GM12892 (cell line): ENCODE measurements around the gene SEMA6B. TPM values are rescaled to one million over a fixed set of nuclear protein-coding genes. Genes with fewer than 3 reads are reported as not detected.

Experiments used
- DNase-seq: peaks from one replicate; pipeline ENCODE4 v3.0.0; 2011; ENCODE audit not compliant: insufficient read length
- FAIRE-seq: peaks from 2 replicates; lab custom pipeline; 2011; peaks lifted over from hg19 to GRCh38; lab: Jason Lieb, UNC
- POLR2A ChIP-seq: IDR thresholded peaks from 2 replicates; pipeline ENCODE4 v1.6.1; 2011; ENCODE audit warnings: low read depth, low read length, control low read depth
- POLR2AphosphoS5 ChIP-seq: IDR thresholded peaks from 2 replicates; pipeline ENCODE4 v1.6.1; 2011; ENCODE audit warnings: low read depth, low read length, control low read depth
- TAF1 ChIP-seq: IDR thresholded peaks from 2 replicates; pipeline ENCODE4 v1.6.1; 2011; ENCODE audit warnings: low read depth, mild to moderate bottlenecking, control low read depth, low read length, borderline replicate concordance
- polyA plus RNA-seq: library from polyadenylated mRNA; unstranded; fragments of >200 nt; gene quantifications from one replicate; pipeline ENCODE4 v1.2.1, GENCODE V29; 2012; ENCODE audit warnings: missing spikeins, inconsistent platforms; ENCODE audit not compliant: missing spikeins

The SEMA6B gene
- not detected for polyA plus RNA-seq

GRCh38 chr19:4559569-4559968 is at the start of gene SEMA6B:
Gene SEMA6B (minus strand): TSS chr19:4559684. CDS start chr19:4558457, 1,227 bp downstream.
- DNase-seq = no peak
- TF ChIP-seq POLR2A = no peak
- no peak for TF ChIP-seq POLR2AphosphoS5
- no peak for TF ChIP-seq TAF1
- FAIRE-seq = no peak

GRCh38 chr19:4606921-4607678 is 47.6 kb upstream of the SEMA6B start:
- TF ChIP-seq POLR2A (no peak), POLR2AphosphoS5 (no peak), TAF1 (no peak)
- DNase-seq = no peak
- FAIRE-seq = no peak

GRCh38 chr19:4606181-4606580 is 46.7 kb upstream of the SEMA6B start:
- DNase-seq (no peak), FAIRE-seq (no peak)
- TF ChIP-seq TAF1 (no peak), POLR2AphosphoS5 (no peak), POLR2A (no peak)

- no peak for FAIRE-seq
- DNase-seq = no peak
- no peak for TF ChIP-seq POLR2A
- no peak for TF ChIP-seq TAF1
- TF ChIP-seq POLR2AphosphoS5 = no peak
These were observed 45.4 kb upstream of the SEMA6B start for GRCh38 chr19:4604912-4605311.

- TF ChIP-seq POLR2A (no peak), TAF1 (no peak), POLR2AphosphoS5 (no peak)
- FAIRE-seq (no peak), DNase-seq (no peak)
These were observed 43.4 kb upstream of the SEMA6B start for GRCh38 chr19:4602915-4603314.

- no peak for TF ChIP-seq POLR2A
- TF ChIP-seq TAF1 = no peak
- TF ChIP-seq POLR2AphosphoS5 = no peak
- FAIRE-seq (no peak), DNase-seq (no peak)
These were observed 42.8 kb upstream of the SEMA6B start for GRCh38 chr19:4602173-4602788.

- FAIRE-seq = no peak
- TF ChIP-seq POLR2AphosphoS5 (no peak), TAF1 (no peak), POLR2A (no peak)
- DNase-seq = no peak
These were observed 41.4 kb upstream of the SEMA6B start for GRCh38 chr19:4600893-4601292.

- FAIRE-seq (no peak), DNase-seq (no peak)
- TF ChIP-seq POLR2AphosphoS5 = no peak
- no peak for TF ChIP-seq POLR2A
- TF ChIP-seq TAF1 = no peak
These were observed 40.6 kb upstream of the SEMA6B start for GRCh38 chr19:4600082-4600481.

GRCh38 chr19:4598712-4599111 is 39.2 kb upstream of the SEMA6B start:
- TF ChIP-seq TAF1 (no peak), POLR2A (no peak), POLR2AphosphoS5 (no peak)
- no peak for DNase-seq
- no peak for FAIRE-seq

GRCh38 chr19:4597975-4598671 is 38.6 kb upstream of the SEMA6B start:
- FAIRE-seq (peak; percentile 75), DNase-seq (peak; percentile 76)
- TF ChIP-seq TAF1 = no peak

- TF ChIP-seq POLR2AphosphoS5 (no peak), TAF1 (no peak), POLR2A (no peak)
- no peak for DNase-seq
- no peak for FAIRE-seq
These were observed 37.9 kb upstream of the SEMA6B start for GRCh38 chr19:4597278-4597974.
